Fibroblast of the aortic adventitia (primary cell): ENCODE measurements around the gene FBLN5. TPM values are rescaled to one million over a fixed set of nuclear protein-coding genes. Genes with fewer than 3 reads are reported as not detected.
A peak's percentile ranks its signal among the peaks of the same experiment; 100 is the strongest.

Experiments used
- DNase-seq: peaks from one replicate; pipeline ENCODE4 v3.0.0-alpha.2; 2010; ENCODE audit warnings: low read depth
- H3K4me3 ChIP-seq: 2 replicates; pipeline ENCODE4 v1.5.1; 2011; ENCODE audit warnings: low read depth, mild to moderate bottlenecking, control low read depth, low read length, moderate library complexity
- CTCF ChIP-seq: IDR thresholded peaks from 2 replicates; pipeline ENCODE4 v1.5.1; 2011; ENCODE audit warnings: mild to moderate bottlenecking, low read length, control low read depth, inconsistent platforms; ENCODE audit not compliant: insufficient read depth
- total RNA-seq: library from RNA; depleted of rRNA; stranded (reverse); fragments of >200 nt; gene quantifications from 2 replicates; pipeline ENCODE4 v1.2.3, GENCODE V29; 2012; ENCODE audit warnings: low replicate concordance

The FBLN5 gene
- total RNA-seq, 1 donor: 137 TPM

GRCh38 chr14:91935586-91935985 lies 11.9 kb downstream of the FBLN5 start:
- no peak for TF ChIP-seq CTCF
- H3K4me3 ChIP-seq: no peak overlapping the region
- DNase-seq: no peak

- no peak for TF ChIP-seq CTCF
- no peak overlapping the region for H3K4me3 ChIP-seq
- DNase-seq: no peak
Observed at GRCh38 chr14:91934554-91935285, 12.8 kb downstream of the FBLN5 start.

- DNase-seq: peak; percentile 24
- no peak overlapping the region for H3K4me3 ChIP-seq
- no peak for TF ChIP-seq CTCF
Observed at GRCh38 chr14:91931478-91932088, 15.9 kb downstream of the FBLN5 start.

GRCh38 chr14:91929700-91930099 lies 17.8 kb downstream of the FBLN5 start:
- TF ChIP-seq CTCF: no peak
- no peak overlapping the region for H3K4me3 ChIP-seq
- DNase-seq: peak; percentile 34

- no peak for DNase-seq
- H3K4me3 ChIP-seq: no peak overlapping the region
- no peak for TF ChIP-seq CTCF
Observed at GRCh38 chr14:91927800-91928199, 19.7 kb downstream of the FBLN5 start.

GRCh38 chr14:91927191-91927590 lies 20.3 kb downstream of the FBLN5 start:
- H3K4me3 ChIP-seq: no peak overlapping the region
- DNase-seq: no peak
- TF ChIP-seq CTCF: no peak
